Activated CD8-positive, alpha-beta memory T cell treated with anti-CD3 and anti-CD28 coated beads, Interleukin-2, amount 50 U/mL, for 24 hours (primary cell): ENCODE results near the gene HARS1.
"Not testable (repeated sequence)": the region's sequence is repeated elsewhere in the genome, so short reads cannot be mapped to it uniquely, and the experiment has no call there.

Experiments used
- DNase-seq: peaks from one replicate; pipeline ENCODE4 v3.0.0-alpha.2; 2020; ENCODE audit errors: extremely low read depth

The HARS1 gene

GRCh38 chr5:140690941-140691924 lies at the start of gene HARS1, which contains the start of gene HARS2:
HARS1 (minus strand) TSS chr5:140691370; CDS start chr5:140691304, 66 bp downstream.
HARS2 (plus strand) TSS chr5:140691455; CDS start chr5:140691649, 194 bp downstream.
- peak; percentile 73 for DNase-seq

GRCh38 chr5:140737486-140737885 lies 46.3 kb upstream of the HARS1 start:
- DNase-seq, result no peak

GRCh38 chr5:140734354-140734753 lies 43.2 kb upstream of the HARS1 start:
- DNase-seq, result no peak

- DNase-seq, result no peak
These were observed 41.9 kb upstream of the HARS1 start for GRCh38 chr5:140733098-140733497.

GRCh38 chr5:140725799-140726471 lies 34.8 kb upstream of the HARS1 start:
- peak; percentile 64 for DNase-seq

GRCh38 chr5:140721395-140721794 lies 30.2 kb upstream of the HARS1 start:
- DNase-seq, result not testable (repeated sequence)

- not testable (repeated sequence) for DNase-seq
These were observed 29.6 kb upstream of the HARS1 start for GRCh38 chr5:140720738-140721137.

- DNase-seq, result no peak
These were observed 27.1 kb upstream of the HARS1 start for GRCh38 chr5:140718266-140718592.

GRCh38 chr5:140716238-140716637 lies 25.1 kb upstream of the HARS1 start:
- DNase-seq, result not testable (repeated sequence)

GRCh38 chr5:140713562-140714094 lies 22.5 kb upstream of the HARS1 start:
- no peak for DNase-seq

GRCh38 chr5:140711794-140712193 lies 20.6 kb upstream of the HARS1 start:
- no peak for DNase-seq

GRCh38 chr5:140710899-140711552 lies 19.9 kb upstream of the HARS1 start:
- peak; percentile 71 for DNase-seq

GRCh38 chr5:140708787-140709186 lies 17.6 kb upstream of the HARS1 start:
- DNase-seq, result not testable (repeated sequence)

- no peak for DNase-seq
These were observed 16.6 kb upstream of the HARS1 start for GRCh38 chr5:140707812-140708211.

GRCh38 chr5:140700177-140701144 lies 9.3 kb upstream of the HARS1 start, which contains the start of gene ZMAT2:
ZMAT2 (plus strand) TSS chr5:140700447; CDS start chr5:140700461, 14 bp downstream.
- DNase-seq, result peak; percentile 93

- DNase-seq, result no peak
These were observed 5.8 kb upstream of the HARS1 start for GRCh38 chr5:140696891-140697492.

GRCh38 chr5:140694276-140694675 lies 3.1 kb upstream of the HARS1 start:
- DNase-seq, result no peak

- DNase-seq, result no peak
These were observed 716 bp downstream of the HARS1 start for GRCh38 chr5:140690376-140690932.

GRCh38 chr5:140678993-140679392 lies 12.2 kb downstream of the HARS1 start:
- no peak for DNase-seq

- DNase-seq, result no peak
These were observed 13.2 kb downstream of the HARS1 start for GRCh38 chr5:140677947-140678346.
